ENCODE results near the gene DPP6.

The DPP6 gene

DNA sequence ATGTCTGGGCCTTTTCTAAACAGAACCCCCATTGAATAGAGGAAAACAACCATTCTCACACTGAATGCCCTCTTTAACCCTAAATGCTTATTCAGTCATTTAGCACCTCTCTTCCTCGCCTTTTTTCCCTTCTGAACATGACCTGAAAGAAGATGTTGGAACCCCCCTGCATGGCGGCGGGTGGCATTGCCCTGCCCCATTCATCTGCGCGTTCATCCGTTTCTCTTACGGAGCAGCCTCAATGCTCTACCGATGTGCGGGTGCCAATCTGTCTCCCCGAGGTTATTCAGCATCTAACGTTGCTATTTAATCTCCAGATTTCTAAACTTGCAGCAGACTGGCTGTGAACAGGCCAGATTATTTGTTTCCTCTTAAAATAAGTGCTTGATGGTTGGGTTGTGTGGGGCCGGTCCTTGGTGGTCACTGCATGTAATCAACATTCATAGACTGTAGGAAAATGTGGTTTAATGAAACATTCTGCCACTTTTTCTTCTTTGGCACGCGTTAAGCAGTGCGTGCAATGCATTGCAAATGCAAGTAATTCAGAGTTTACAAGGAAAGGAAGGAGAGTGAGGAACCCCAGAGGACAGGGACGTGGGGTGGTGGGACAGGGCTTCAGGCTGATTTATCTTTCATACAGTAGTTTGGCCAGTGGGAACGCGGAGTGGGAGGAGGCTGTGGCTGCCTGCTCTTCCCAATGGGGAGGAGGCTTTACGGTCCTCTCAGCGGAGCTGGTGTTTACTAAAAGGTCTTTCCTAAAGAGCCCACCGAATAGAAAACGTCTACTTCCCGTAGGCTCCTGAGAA, 286.7 kb downstream of the DPP6 start:
- DNase-seq (ENCODE audit: low read depth), result no peak

DNA sequence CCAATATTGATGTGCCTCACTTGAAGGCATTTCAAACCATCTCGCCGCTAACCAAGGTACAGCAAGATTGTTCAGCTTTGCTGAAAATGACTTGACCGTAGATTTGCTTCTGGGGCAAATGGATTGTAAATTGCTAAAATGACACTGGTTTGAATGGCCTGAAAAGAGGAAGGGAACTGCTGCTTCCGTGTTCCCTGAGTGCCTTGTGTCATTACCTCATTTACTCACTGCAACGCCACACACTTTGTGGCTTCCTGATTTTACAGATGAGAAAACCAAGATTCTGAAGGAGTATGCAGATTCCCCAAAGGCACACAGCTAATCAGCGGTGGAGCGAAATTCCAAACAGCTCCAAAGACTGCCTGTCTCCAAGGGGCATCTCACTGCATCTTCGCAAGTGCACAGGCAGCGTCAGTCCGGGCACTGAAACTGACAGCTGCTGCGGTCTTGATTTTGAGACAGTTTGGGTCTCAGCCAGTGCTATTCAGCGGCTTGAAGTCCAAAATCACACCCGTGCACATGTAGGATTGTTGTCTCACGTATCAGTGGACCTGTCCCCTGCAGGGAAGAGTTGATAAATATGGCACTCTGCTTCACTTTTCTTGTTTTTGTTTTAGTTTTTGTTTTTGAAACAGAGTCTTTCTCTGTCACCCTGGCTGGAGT, 290.9 kb downstream of the DPP6 start:
- no peak for DNase-seq (ENCODE audit: low read depth)

DNA sequence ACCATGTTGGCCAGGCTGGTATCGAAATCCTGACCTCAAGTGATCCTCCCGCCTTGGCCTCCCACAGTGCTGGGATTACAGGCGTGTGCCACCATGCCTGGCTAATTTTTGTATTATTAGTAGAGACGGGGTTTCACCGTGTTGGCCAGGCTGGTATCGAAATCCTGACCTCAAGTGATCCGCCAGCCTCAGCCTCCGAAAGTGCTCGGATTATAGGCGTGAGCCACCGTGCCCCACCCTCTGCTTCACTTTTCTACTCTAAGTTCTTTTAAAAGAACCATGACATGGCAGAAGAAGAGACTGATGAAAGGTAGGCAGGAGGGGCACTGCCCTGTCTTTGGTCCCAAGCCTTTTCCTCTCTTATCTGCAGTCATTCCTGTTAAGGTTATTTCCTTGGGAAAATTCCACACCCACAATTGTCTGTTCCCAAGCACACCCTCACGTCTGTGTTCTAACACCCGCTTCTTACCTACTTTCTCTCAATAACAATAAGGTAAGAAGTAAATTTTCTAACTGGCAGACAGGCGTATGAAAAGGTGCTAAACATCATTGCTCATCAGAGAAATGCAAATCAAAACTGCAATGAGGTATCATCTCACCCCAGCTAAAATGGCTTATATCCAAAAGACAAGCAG, 291.7 kb downstream of the DPP6 start:
- DNase-seq (ENCODE audit: low read depth), result no peak

DNA sequence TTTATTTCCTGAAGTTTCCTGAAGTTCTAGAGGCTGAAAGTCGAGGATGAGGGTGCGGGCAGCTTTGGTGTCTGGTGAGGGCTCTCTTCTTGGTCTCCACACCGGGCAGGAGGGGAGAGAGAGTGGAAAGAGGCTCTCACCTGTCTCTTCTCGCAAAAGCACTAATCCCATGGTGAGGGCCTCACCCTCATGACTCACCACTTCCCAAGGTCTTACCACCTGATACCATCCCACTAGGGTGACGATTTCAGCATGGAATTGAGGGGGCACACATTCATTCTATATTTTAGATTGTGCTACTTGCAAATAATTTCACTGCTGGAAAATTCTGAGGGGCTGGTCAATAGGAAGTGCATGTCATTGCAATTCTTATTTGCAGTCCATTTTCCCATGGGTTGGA, 292.9 kb downstream of the DPP6 start:
- DNase-seq (ENCODE audit: low read depth), result no peak

DNA sequence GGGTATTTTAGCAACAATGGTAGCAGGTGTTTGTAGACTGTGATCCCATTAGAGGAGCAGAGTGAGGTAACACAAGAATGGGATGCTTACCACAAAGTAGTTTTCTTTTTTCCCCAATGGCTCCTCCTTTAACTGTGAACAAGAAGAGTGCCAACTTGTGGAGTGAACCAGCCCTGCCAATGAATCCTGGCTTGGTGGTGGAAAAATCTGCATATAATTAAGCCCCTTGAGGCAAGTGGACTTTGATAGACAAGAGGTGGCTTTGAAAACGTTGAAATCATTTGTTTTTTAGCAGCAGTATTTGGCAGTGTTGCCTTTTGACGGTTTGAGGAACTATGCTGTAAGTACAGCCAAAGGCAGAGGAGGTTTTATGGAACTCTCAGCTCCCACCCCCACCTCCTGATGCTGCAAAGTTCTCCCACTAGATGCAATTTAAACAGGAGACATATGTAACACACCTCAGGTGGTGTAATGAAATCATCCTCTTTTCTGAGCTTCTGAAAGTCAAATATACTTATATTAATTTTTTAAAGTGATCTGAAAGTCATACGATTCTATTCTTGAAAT, 295.6 kb downstream of the DPP6 start:
- DNase-seq (ENCODE audit: low read depth), result no peak

DNA sequence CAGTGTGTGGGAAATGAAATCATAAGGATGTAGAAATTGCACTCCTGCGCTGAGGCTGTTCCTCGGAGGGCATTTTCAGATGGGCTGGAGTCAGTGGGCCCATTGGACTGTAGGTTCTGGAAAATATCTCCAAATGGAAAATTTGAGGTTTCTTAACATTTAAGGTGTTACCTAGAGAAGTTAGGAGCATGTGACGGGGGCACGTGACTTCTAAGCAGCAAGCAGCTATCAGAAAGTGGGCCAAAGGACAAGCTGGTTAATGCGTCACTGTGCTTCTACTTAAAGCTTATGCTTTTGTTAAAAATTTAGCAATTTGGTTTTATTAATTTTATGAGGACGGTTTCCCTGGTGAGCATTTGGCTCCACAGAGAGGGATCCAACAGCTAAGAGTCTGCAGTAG, 298.7 kb downstream of the DPP6 start:
- DNase-seq (ENCODE audit: low read depth), result no peak

DNA sequence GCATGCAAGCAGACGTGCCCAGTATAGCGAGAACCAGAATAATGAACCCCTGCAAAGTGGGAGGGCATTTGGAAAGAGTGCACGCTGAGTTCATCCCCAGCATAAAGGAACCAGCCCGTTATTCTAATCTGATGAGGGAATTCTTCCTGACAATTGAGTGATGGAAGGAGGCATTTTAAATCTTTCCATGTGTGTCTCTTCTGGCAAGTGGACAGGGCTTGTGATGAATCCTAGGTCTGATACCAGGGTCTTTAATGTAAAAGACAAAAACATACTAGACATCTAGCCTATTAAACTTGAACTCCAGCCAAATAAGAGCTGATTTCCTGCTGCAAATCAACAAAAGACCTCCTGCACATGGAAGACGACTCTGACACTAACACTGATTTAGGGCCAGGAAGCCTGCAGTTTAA, 301.2 kb downstream of the DPP6 start:
- no peak for DNase-seq (ENCODE audit: low read depth)

DNA sequence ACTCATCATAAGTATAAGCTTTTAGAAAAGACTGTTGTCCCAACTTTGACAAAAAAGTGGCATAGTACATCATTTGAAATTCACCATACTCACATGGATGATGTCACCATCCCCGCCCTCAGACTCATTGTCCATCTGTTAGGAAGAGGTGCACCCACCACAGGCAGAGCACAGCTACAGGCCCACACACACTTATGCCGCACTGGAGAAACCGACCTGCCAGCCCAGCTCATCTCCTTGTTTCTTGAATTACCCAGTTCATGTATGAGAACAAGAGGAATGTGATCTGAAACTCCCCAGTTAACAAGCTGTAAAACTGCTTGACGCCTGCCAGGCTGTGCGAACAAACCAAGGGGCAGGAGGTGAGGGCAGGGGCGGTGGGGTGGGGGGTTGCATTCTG, 312.0 kb downstream of the DPP6 start:
- DNase-seq (ENCODE audit: low read depth), result no peak

DNA sequence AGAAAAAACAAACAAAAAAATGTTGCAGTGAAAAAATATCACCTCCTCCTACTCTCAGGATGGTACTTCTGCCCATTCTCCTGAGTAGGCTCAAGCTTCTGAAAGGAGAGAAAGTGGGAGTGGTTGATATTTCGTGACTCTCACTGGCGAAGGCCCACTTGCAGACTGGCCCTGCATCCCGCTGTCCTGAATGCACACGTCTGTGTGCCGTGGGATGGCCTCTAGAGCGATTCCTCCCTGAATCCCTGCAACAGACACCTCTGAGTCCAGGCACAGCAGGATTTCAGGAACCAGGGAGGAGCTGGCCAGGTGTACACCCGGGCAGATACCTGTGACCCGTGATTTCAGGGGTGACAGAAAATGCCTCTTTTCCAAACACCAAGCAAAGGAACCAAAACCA, 319.2 kb downstream of the DPP6 start:
- DNase-seq (ENCODE audit: low read depth), result no peak

DNA sequence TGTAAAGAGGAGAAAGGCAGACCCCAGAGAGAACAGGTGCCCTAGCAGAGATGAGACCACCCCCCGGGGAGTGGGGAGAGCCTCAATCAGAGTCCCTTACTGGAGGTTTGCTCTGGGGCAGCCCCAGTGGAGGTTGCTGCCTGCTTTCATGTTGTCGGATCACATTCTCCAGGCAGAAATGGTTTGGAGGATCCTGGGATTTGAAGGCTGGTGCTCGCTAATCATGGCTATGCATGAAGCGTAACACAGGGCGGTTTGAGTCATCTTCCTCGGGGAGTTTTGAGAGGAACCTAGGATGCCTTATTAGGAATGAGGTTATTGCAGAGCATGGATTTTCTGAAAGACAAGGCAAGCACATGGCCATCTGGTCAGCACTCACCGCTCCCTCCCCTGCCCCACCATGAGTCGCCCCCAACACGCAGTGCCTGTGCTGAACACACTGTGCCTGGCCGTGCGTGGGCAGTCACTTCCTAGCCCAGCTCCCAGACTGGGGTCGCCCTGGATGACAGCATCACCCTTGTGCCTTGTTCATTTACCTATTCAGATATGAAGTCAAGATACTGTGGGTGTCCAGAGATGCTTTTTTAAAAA, 319.9 kb downstream of the DPP6 start:
- DNase-seq (ENCODE audit: low read depth), result no peak

DNA sequence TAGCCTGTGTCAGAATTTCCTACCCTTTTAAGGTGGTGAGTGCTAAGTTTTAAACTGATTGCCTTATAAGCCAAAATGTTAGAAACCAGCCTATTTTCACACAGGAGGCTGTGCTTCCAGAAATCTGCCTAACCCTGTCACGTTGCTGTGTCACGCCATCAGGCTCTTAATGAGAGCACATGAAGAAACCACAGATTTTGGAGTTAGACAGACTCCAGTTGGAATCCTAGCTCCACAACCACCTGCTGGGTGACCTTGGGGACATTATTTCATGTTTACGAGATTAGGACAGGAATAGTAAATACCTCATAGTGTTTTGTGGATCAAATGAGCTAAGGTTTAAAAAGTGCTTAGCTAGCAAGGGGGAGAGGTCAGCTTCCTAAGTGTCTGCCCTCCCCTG, 321.8 kb downstream of the DPP6 start:
- no peak for DNase-seq (ENCODE audit: low read depth)

DNA sequence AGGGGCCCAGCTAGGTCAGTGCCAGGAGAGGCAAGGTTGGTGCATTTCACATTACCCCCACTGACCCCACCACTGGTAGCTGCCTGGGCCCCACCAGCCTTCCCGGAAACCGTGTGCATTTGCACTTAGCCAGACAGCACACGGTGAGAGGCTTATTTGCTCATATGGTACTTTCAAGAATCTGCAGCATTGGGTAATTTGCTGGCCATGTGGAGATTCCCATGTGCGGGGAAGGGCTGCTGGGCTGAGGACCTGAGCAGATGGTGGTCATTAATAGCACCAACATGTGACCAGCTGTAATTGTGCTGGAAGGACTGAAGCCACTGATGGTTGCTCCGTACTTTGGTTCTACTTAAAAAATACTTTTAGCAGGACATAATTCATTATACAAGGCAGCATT, 323.8 kb downstream of the DPP6 start:
- DNase-seq (ENCODE audit: low read depth), result no peak

DNA sequence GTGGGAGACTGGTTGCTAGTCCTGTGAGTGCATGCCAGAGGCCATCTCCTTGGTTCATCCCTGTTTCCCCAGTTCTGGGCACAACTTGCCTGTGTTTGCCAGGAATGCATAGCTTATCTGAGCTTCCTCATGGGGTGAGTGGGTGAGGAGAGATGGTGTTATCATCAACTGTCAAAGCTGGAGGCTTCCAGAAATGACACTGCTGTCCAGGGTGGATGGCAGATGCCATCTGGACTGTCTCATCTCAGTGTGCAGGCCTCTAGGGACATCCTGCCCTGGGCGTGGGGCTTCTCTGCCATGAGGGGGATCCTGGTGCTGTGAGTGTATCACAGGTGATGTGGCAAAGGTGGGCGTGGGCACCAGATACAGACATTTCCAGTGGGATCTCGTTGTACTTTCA, 328.6 kb downstream of the DPP6 start:
- no peak for DNase-seq (ENCODE audit: low read depth)

DNA sequence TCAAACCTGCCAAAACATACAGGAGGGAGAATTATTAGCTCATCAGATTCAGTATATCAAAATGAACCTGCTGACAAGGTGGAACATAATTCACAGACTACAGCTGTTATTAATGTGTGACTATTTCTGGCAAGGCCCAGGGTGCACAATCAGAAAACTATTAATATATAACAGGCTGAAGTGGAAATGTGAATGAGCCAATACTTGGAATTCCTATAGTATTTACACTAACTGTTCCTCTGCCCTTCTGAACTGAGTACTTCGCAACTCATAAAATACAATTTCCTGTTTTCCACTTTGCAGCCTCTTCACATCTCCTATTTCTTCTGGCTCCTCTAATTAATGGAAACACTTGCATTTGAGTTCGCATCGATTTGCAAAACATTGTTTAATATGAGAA, 330.8 kb downstream of the DPP6 start:
- DNase-seq (ENCODE audit: low read depth), result no peak

DNA sequence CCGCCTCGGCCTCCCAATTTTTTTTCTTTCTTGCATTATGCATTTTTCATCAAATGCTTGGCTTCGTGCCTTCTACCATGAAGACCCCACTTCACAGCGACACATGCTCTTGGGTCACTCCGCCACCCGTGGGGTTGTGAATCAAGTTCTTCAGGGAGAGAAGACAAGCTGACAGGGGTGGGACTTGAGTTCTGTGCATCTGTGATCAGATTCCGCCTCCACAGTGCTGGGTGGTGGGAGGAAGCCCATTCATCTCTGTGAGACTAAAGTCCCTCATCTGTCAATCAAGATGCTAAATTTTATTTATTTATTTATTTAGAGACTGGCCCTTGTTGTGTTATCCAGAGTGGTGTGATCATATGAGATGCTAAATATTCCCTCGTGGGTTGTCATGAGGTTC, 333.0 kb downstream of the DPP6 start:
- no peak for DNase-seq (ENCODE audit: low read depth)

DNA sequence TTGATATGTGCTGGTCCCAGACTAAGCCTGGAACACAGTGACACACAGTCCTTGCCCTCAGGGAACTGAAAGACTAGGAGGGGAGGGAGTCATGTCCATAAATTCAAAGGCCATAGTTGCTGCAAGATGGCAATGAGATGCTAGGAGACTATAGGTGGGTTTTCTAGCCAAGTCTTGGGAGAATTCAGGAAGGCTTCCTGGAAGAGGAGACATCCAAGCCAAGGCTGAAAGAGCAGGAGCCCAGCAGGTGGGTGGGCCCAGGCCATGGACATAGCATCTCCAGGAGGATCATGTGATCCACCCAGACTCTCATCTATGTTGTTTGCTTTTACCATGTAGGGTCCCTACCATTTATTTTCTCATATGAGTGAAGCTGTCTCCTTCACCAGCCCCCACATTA, 335.1 kb downstream of the DPP6 start:
- no peak for DNase-seq (ENCODE audit: low read depth)

DNA sequence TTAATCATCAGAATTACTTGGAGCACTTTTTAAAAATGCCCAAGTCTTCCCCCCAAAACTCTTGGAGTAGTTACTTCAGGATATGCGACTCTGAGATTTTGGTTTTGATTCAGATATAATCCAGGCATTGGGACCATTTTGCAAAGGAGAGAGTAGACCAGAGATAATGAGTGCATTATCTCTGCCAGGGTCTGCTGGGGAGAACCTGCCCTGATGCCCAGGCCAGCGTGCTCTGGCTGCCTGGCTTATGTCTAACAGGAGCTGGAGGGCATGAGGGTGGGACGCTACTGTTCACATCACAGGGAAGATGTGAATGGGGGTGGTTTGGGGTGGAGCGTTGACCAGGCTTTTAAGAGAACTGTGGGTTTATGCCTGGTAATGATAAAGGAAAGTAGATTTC, 336.2 kb downstream of the DPP6 start:
- DNase-seq (ENCODE audit: low read depth), result no peak

DNA sequence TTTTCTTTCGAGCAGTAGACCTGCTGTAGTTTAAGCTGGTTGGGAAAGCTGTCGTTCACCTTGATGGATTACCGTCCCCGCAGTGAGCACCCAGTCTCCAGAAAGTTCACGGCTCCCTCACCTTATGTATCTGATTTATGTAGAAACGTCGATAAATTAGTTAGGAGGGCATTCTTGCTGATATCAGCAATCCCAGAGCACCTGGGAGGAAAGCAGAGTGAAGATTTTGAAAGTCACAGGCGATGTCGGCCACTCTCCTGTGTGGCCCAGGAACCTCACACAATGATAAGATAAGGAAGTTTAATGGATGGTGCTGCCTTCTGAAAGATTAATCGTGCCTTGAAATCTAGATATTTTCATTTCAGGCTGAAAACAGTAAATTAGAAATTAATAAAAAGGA, 336.8 kb downstream of the DPP6 start:
- no peak for DNase-seq (ENCODE audit: low read depth)

DNA sequence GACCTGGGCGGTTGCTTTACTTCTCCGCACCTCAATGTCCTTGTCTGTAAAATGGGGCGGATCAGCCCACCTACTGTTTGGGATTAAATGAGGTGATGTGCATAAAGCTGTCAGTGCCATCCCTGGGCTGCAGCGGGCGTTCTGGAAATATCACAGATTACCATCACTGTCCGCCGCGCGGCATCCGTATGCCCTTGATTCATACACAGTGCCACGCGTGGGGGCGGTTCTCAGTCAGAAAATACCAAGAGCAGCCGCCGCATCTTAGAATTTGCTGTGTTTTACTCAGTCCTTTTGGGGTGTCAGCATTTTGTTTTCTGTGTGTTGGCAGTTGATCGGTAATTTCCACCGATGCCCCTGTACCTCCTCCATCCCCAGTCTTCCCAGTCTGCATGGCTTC, 338.8 kb downstream of the DPP6 start:
- no peak for DNase-seq (ENCODE audit: low read depth)

DNA sequence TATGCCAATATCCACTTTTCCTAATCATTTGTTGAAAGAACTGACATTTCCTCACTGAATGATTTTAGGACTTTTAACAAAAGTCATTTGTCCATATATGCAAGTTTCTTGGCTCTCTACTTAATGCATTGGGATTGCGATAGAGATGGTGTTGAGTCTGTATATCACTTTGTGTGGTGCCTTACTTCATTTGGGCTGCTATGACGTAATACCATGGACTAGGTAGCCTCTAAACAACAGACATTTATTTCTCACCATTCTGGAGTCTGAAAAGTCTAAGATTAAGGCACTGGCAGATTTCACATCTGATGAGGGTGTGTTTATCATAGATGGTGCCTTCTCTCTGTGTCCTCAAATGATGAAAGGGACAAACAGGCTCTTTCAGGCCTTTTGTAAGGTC, 342.6 kb downstream of the DPP6 start:
- no peak for DNase-seq (ENCODE audit: low read depth)

DNA sequence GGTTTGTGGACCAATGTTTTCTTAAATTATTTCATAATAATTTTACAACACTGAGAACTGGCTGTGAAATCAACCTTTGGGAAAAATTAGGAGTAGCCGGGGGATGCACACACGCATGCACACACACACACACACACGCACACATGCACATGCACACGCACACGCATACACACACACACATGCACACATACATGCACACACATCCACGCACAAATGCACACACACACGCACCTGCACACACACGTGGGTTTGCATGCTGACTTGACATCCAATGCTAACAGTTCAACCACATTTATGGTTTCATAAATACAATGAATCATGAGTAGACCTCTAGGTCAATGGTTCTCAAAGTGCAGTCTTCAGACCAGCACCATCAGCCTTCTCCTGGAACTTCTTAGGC, 354.1 kb downstream of the DPP6 start:
- DNase-seq (ENCODE audit: low read depth), result no peak

DNA sequence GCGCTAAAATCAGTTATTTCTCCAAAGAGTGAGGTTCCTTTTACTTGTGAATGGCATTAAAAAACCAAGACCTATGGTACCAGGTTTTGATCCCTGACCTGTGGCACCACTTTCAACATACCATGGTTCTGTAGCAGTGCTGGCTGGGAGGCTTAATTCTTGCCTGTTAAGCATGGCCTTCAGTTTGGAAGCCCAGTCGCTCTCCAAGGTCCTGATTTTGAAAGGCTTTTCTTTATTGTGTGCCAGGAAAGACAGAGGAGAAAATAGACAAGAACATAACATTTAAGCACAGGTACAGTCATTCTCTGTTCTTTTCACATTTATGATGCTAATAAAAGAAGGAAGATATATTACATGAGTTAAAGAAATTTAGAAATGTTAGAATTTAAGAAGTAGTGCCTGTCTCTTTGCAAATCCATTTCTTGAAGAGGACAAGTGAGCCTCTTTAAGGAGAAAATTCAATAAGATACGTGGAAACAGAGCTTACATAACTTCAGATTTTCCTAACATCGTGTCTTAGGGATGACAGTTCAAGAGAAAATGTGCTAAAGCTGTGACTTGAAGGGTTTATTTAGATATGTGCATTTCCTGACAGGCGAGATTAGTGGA, 357.6 kb downstream of the DPP6 start:
- no peak for DNase-seq (ENCODE audit: low read depth)

Data from stimulated activated CD8-positive, alpha-beta memory T cell treated with anti-CD3 and anti-CD28 coated beads, Interleukin-12 subunit alpha, Interleukin-12 subunit beta, amount 100 ng/mL, for 1 hour (primary cell).